HG03469 (cell line): Measurements from ENCODE around the gene BTBD16.
A peak's percentile ranks its signal among the peaks of the same experiment; 100 is the strongest.

Experiments
- ATAC-seq: cut with Tn5 transposase; IDR thresholded peaks from one replicate; pipeline ENCODE4 v1.9.1; 2021; ENCODE audit warnings: mild to moderate bottlenecking, moderate library complexity, moderate number of reproducible peaks; ENCODE audit not compliant: unreplicated experiment

BTBD16 gene

GRCh38 chr10:122362621-122363020, 91.5 kb downstream of the BTBD16 start:
- no peak for ATAC-seq

GRCh38 chr10:122363311-122363710, 92.2 kb downstream of the BTBD16 start:
- no peak for ATAC-seq

- ATAC-seq: no peak
Measured at GRCh38 chr10:122363722-122364463, 92.8 kb downstream of the BTBD16 start.

- ATAC-seq: no peak
Measured at GRCh38 chr10:122368502-122369254, 97.6 kb downstream of the BTBD16 start.

- ATAC-seq: no peak
Measured at GRCh38 chr10:122373108-122373507, 102.0 kb downstream of the BTBD16 start.

GRCh38 chr10:122373721-122374120, 102.6 kb downstream of the BTBD16 start:
- no peak for ATAC-seq

- ATAC-seq: peak; percentile 68
Measured at GRCh38 chr10:122374237-122374858, 103.3 kb downstream of the BTBD16 start, which contains the start of gene PLEKHA1. PLEKHA1 (plus strand) TSS chr10:122374708; CDS start chr10:122393201, 18,493 bp downstream.

- ATAC-seq: peak; percentile 34
Measured at GRCh38 chr10:122374859-122375678, 104.0 kb downstream of the BTBD16 start.

- ATAC-seq: no peak
Measured at GRCh38 chr10:122375679-122376160, 104.6 kb downstream of the BTBD16 start.

GRCh38 chr10:122376364-122376961, 105.4 kb downstream of the BTBD16 start:
- ATAC-seq: no peak

GRCh38 chr10:122379041-122379440, 107.9 kb downstream of the BTBD16 start:
- no peak for ATAC-seq

- ATAC-seq: no peak
Measured at GRCh38 chr10:122379537-122379936, 108.4 kb downstream of the BTBD16 start.

GRCh38 chr10:122380703-122381102, 109.6 kb downstream of the BTBD16 start:
- ATAC-seq: no peak

- ATAC-seq: no peak
Measured at GRCh38 chr10:122381680-122382079, 110.6 kb downstream of the BTBD16 start.

GRCh38 chr10:122386514-122386913, 115.4 kb downstream of the BTBD16 start:
- ATAC-seq: no peak

GRCh38 chr10:122387572-122387971, 116.5 kb downstream of the BTBD16 start:
- ATAC-seq: no peak
